Fibroblast of skin of left quadriceps (primary cell): Measurements from ENCODE around the gene HIP1.
"Not testable (repeated sequence)": the region's sequence is repeated elsewhere in the genome, so short reads cannot be mapped to it uniquely, and the experiment has no call there.

Experiments
- DNase-seq, 2 experiments: peaks; one replicate each; pipeline ENCODE4 v3.0.0-alpha.2; 2013; ENCODE audit warnings: low read depth in 2 of 2

HIP1 gene

DNA sequence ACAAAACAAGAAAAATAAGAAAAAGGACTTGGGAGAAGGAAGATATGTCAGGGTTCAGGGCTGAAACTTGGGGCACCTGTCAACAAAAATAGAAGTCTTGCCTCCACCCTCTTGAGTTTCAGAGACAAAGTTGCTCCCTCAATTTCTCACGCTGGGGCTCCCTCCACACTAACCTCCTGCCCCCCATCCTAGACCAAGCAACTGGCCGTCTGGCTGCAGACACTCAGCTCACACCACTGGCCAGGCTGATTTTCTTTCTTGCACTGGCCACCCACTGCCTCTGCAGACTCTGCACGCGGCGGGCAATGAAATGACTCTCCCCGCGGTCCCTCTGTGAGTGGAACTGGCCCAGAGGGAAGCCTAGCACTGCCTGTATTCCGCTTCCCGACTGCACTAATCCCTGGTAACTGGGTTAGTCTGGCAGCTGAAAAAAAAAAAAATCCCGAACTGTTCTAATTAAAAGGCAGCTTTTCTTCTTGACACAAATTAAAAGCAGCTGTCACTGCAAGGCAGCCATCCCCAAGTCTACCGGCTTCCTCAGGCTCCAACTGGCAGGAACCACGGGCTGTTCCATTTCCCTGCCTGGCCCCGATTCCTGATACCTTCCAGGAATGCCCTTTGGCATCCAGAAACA lies 163.1 kb downstream of the HIP1 start:
- peak; percentile 80 for DNase-seq

DNA sequence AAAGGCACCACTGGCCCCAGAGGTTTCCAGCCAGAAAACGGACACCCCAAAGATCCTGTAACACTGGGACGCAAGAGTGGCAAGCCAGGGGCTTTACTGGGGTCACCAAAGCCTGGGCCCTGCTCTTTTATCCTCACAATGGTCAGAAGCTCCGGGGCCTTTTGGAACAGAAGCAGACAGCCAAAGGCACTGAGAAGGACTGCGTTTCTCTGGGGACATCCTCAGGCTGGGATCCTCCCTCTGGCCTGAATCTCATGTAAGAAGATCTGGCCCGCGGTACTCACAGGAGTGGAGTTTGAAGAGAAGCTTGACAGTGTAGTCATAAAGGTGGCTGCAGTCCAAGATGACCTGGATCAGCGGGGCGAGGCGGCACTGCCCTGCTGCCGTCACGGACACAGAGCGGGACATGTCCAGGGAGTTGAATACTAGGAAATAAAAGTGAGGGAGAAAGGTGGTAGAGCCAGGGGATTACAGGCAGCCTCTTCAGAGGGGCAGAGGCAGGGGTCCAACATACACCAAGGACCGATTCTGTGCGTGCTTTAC lies 165.2 kb downstream of the HIP1 start:
- DNase-seq, result no peak

DNA sequence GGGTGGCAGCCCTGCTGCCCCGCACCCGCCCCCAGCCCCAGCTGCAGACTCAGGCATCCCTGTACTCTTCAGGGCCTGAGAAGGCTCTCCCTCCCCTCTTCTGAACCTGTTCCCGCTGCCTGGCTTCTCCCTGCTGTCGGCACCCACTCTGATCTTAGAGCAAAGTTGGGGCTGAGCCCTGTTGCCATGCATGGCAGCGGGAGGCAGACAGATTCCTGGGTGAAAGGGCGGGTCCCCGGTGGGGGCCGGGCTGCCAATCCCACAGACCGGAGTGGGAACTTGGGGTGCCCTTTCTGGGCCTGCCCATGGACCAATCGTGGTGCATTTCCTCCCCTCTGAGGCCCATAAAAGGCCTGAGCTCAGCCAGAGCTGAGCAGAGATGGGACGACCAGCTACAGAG lies 165.9 kb downstream of the HIP1 start:
- no peak for DNase-seq

DNA sequence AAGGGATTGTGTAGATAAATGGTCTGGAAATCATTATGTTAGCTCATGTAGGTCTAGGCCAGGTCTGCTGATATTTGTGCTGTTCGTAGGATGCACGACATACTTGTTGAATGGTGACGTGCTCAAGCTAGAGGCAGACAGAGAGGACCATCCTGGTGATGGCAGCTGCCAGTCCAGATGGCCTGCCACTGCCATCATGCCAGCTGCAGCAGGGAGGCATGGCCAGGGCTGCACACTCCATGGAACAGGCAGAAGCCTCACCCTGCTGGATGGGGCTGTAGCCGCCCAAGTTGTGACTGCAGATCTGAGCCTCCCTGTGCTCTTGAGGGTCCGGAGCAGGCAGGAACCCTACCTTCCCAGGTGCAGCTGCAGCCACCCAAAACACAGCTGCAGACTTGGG lies 166.3 kb downstream of the HIP1 start:
- no peak for DNase-seq

DNA sequence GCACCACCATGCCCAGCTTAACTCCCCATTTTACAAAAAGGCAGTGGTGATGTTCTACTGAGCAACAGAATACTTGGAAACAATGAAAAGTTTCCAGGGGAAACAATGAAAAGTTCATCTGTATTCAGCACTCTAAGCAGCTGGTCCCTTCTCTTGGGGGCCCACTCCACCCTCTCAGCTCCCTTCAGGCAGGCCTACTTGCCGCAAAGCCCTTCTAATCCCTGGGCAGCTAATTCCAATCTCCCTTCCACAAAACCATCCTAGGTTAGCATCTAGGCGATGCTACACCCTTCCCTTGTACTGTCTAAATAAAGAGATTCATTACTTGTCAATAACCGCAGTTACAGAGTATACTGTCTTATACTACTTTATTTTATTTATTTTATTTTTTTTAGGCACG lies 167.5 kb downstream of the HIP1 start:
- DNase-seq, result no peak

DNA sequence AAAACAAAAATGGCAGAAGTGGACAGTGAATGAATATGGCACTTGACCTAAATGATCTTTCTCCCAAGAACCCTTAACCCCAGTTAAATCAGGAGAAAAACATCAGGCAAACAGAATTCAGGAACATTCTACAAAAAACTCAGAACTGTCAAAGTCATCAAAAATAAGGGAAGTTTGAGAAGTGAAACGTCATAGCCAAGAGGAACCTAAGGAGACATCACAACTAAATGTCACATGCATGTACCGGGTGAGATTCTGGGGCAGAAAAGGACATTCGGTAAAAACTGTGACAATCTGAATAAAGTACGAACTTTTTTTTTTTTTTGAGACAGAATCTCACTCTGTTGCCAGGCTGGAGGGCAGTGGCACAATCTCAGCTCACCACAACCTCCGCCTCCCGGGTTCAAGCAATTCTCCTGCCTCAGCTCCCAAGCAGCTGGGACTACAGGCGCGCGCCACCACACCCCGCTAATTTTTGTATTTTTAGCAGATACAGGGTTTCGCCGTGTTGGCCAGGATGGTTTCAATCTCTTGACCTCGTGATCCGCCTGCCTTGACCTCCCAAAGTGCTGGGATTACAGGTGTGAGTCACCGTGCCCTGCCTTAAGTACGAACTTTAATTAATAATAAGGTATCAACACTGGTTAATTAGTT lies 169.0 kb downstream of the HIP1 start:
- DNase-seq, result not testable (repeated sequence)

DNA sequence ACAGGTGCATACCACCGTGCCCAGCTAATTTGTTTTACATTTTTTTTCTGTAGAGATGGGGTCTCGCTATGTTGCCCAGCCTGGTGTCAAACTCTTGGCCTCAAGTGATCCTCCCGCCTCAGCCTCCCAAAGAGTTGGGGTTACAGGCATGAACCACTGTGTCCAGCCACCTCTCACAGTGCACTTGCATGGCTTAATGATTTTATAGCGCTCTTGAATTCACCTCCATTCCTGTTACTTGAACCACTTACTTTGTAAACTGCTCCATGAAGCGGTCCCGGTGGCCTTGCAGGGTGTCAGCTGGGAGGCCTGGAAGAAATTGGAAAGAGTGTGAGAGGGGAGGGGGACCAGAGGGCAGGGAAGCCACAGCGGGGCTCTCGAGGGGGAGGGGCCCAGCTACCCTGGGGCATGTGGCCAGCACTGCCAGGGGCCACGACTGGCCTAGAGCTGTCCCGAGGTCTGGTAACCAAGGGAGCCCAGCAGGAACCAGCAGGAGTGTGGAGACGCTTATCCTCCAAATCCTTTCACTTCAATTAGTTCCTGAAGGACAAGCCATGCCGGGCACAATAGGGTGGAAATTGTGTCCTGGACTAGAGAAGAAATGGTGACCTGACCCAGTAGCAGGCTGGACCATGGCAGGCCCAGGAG lies 170.7 kb downstream of the HIP1 start:
- DNase-seq, result no peak

DNA sequence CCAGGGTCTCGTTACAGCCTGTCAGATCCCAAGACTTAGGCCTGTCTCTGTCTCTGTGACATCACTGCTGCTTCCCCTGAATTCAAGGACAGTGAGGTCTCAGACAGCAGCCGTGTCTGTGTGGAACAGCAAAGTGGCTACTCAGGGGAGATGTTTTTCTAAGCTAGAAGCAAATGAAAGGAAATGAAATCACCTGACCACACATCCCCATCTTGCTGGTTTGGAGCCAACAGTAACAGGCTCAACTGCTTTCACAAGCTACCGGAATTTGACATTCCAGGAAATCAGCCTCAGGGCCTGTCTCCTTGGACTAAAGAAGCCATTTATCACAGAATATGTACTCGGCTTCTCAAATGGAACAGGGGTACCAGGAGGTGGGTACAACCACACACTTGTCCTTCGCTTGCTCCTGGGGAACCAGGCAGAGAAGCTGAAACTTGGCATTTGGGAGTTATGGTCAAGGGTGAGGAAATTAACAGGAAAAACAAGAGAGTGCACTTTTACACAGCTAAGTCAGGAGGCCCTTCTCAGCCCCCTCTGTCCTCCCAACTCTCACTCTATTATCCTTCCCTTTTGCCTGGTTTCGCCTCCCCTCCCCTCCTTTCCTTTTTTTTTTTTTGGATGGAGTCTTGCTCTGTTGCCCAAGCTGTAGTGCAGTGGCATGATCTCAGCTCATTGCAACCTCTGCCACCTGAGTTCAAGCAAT lies 173.5 kb downstream of the HIP1 start:
- DNase-seq, result peak; percentile 77 to 80

DNA sequence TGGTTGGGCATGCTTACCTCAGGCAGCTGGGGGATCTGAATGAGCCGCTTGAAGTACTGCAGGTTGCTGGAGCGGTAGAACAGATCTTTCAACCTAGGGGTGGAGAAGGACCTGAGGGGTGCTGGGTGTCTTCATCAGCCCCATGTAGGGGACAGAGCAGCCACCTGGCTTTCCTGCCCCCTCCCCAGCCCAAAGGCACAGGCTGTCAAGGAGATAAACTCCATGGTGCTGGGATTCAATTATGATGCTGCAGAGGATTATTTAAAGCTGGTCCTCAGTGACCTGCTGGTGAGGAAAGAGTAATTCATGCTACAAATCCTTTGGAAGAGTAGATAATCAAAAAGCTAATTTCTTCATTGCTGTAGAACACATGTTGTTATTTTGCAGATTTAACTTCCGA lies 175.6 kb downstream of the HIP1 start:
- DNase-seq, result no peak

DNA sequence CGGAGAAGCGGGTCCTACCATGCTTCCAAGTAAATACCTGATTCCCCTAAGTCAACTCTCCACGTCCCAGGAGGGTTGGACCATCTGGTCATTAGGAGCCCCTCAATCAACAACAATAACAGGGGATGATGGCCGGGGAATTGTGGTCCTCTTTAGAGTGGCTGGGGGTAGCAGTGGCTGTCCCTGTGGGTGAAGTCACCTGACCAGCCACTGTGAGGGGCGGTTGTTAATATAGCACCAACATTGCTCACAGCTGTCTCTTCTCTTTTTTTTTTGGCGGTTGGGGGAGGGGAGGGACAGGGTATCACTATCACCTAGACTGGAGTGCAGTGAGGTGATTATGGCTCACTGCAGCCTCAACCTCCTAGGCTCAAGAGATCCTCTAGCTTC lies 178.8 kb downstream of the HIP1 start:
- DNase-seq, result no peak

DNA sequence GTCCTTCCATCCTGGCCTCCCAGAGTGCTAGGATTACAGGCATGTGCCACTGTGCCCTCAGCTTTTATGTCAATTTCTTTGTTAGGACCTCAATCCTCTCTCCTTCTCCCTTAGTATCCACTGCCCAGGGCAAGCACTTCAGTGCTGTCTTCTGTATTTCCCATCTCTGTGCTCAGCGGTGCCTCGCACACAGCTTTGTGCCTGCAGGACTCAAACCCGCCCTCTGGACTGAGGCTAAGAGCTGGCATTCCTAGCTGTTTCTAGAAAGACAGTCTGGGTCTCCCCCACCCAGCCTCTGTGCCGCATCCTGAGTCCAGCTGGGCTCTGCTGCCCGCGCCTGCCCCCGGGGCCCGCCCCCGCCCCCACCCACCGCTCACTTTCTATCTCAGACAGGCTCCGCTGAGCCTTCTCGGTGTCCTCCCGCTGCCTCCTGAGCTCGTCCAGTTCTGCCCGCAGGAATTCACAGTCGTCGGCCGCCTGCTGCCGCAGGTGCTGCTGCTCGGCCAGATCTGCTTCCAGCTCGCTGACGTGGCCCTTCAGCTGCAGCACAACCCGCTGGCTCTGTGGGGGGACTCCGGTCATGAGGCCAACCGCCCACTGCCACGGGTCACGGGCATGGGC lies 179.3 kb downstream of the HIP1 start:
- no peak for DNase-seq

DNA sequence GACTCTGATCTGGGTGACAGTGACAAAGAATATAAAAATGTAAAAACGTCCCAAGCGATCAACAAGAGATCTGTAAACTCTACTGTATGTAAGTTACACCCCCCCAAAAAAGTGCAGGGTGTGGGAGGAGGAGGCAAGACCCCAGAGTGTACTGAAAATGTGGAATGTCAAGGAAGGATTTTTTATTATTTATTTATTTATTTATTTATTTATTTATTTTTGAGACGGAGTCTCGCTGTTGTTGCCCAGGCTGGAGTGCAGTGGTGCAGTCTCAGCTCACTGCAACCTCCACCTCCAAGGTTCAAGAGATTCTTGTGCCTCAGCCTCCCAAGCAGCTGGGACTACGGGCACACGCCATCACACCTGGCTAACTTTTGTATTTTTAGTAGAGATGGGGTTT lies 181.9 kb downstream of the HIP1 start:
- not testable (repeated sequence) for DNase-seq

DNA sequence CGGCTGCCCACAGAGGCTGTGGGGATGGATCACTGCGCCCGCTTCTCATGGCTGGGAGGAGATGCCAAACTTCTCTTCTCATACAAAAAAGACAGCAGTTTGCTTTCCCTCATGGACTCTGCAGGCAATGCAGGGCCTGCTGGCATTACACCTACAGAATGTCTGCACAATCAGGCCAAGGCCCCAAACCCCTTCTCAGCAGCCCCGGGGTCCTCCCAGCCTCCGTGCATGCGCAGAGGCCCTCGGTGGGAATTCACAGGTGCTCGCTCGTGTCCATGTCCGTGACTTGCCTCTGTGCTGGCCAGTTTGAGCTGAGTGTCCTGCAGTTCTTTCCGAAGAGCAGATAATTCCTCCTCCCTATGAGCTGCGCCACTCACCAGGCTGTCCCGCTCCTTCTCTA lies 183.0 kb downstream of the HIP1 start:
- DNase-seq, result no peak

DNA sequence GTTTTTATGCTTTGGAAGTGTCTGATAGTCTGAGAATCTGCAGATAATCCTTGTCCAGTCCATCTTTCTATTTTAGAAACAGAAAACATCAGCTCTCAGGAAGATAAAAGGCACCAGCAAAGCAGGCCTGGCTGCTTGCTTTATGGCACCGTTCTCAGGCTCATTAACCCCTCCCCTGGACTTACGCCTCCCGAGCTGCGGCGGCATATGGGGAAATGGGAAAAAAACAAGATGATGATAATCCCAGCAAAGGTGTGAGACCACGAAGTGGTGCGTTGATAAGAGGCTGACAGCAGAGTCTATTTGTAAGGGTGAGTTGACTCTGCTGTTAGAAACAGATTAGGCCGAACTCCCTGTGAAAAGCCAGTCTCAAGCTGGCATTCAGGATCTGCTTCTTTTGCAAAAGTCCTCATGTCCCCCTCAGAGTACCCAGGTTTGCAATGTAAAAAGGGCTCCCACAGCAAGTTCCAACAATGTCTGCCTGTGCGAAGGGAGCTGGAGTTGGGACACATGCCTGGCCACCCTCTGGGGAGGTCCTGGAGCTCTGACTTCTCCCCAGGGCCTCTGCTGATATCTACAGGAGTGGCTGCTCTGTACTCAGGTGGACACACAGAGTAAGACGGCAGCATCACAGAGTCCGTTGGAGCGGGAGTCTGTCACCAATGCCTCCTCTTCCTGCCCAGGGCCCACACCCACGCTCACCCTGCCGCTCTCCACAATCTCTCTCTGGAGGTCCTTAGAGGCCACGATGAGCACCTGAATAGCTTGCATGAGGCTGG lies 192.3 kb downstream of the HIP1 start:
- no peak for DNase-seq

DNA sequence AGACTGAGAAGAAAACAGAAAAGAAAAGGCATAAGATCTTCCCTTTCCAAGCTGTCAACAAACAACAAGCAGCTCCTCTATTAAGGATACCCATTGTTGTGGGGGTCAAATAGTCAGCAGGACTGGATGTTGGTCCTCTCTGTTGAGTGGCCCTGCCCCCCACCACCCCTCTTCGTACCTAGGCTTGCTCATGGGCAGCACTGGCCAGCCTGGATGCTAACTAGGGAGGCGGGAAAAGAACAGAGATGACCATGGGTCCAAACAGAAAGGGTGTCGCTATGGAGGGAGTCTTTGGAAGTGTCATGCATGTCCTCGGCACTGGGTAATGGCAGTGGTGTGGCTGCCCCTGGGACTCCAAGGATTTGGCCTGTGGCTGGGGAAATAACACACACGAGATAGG lies 201.0 kb downstream of the HIP1 start:
- DNase-seq, result no peak

DNA sequence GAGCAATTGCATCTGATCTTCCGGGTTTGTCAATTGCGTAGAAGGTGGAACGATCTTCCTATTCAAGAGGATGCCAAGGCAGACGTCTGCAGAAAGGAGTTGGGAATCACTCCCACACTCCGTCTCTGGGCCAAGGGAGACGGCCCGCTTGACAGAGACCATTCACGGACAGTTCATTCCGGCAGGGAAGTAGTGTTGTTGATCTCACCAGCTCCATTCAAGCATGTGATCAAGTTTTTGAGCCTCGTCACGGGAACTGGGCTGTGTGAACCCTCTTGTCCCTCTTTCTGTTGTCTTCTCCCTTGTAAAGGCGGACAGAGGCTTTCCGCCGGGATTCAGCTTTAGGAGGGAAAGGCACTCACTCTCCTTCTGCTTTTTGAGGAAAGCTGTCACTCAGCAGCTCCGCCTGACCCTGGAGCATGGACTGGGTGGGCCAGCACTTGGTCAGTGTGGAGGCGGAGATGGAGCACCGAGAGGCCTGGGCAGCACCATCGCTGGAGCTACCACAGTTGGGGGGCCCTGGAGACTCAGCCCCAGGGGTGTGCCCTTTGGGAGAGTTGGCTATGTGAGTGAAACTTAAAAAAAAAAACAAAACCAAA lies 201.7 kb downstream of the HIP1 start:
- DNase-seq, result no peak

DNA sequence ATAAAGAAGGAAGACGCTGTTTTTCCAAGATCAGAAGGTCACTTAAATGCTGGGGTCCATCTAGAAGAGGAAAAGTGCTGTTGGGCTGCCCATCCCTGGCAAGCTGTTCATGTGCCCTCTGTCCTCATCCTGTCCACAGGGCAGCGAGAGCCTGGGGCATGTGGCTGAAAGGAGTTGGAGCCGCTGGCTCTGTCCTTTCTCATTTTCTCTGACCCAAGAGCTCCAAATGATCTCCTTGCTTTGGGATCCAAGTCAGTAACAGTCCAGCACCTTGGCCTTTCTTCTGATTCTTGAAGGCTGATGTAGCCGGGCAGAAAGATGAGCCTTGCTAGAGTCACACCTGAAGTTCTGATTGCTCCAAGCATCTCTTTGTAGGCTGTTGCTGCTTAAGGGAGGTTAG lies 202.2 kb downstream of the HIP1 start:
- DNase-seq, result no peak

DNA sequence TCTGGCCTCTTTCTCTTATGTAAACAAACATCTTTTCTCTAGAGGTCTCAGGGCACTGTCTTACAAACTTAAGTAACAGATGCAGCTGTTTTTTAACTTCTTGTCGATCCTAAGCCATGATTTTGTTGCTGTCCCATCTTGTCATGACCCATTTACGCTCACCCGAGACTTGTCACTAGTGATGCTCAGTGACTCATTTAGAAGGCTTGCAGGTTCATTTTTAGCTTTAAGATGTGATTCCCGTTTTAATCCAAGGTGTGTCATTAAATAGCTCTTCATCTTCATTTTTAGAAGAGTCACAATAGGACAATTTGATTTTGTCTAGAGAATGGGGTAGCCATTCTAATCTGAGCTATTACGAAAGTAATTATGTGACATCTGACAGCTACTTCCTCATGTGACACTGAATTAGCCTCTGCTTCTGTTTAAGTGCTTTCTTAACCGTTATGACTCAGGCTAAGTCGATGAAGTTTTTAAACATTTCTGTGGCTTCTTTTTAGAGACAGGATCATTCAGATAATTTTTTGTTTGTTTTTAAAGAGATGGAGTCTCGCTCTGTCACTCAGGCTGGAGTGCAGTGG lies 203.9 kb downstream of the HIP1 start:
- DNase-seq, result peak; percentile 26 to 36

DNA sequence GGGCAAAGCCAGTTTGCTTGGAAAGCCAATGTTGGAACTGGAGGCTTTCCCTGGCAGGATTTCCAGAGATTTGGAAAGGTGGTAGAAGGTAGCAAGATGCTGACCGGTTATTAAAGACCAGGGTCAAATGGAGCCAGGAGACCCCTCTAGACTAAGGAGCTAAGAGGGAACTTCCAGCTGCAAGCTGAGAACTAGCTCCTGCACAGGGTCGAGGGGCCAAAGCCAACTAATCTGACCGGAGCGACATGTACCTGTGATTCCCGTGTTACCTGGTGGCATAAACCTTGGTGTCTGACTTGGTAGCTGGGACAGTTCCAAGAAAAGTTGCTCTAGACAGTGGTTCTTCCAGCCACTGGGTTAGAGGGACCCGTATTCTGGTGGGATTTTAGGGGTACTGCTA lies 204.8 kb downstream of the HIP1 start:
- no peak for DNase-seq

DNA sequence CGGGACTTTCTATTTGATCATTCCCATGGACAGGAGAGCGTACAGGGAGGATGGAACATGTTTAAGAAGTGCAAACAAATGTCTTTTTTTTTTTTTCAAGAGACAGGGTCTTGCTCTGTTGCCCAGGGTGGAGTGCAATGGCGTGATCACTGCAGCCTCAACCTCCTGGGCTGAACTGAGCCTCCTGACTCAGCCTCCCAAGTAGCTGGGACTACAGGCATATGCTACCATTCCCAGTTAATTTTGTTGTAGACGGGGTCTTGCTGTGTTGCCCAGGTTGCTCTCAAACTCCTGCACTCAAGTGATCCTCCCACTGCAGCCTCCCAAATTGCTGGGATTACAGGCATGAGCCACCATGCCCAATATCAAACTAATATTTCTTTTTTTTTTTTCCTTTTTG lies 206.1 kb downstream of the HIP1 start:
- DNase-seq, result no peak
